HG03159 (cell line): Measurements from ENCODE around the gene PCED1B.

Source experiments
- ATAC-seq: cut with Tn5 transposase; IDR thresholded peaks from one replicate; pipeline ENCODE4 v1.9.1; 2021; ENCODE audit warnings: mild to moderate bottlenecking, moderate library complexity; ENCODE audit not compliant: unreplicated experiment

The PCED1B gene

DNA sequence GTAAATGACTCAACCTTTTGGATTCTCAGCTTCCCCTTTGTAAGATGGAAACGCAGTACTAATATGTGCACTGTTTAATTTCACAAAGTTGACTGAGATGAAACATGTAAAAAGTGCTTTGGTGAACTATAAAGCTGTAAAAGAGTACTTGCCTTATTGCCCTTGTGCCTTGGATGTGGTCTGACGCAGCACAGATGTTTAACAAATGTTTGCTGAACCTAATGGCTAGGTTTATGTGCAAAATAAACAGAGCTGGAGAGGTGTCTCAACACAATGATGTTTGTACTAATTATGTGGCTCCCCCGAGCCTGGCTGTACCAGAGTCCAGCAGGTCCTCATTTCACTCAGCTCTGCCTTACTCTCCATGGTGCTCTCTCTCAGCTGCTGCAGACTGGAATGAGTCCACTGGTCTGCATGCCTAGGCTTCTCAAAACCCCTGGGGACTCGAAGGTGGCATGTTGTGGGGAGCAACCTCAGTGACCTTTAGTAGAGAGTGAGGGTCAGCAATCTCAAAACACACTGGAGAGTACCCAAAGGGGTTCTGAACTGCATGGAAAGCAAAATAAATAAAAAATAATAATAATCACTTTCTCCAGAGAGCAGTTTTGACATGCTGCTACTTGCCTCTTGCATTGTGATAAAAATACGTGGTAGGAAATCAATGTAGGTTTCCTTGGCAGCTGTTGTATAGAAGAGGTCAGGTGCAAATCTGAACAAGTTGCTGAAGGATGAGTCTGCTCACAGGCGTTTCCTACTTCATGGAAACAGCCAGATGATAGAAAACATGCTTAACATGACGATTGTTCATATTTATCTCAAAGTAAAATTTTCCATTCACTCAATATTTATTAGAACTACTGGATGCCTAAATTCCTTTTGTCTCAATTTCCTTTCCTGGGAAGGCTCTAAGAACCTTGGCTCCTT lies 8.9 kb downstream of the PCED1B start:
- no peak for ATAC-seq

DNA sequence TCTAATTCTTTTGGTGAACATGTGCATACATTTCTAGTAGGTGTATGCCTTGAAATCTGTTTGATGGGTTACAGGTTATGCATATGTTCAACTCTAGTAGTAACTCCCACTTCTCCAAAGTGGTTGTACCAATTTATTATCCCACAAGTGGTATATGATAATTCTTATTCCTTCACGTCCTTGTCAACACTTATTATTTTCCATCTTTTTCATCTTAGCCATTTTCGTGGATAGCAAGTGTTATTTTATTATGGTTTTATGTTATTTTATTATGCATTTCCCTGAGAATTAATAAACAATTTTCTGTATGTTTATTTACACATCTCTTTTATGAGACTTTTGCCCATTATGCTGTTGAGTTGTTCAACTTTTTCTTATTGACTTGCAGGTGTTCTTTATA lies 11.6 kb downstream of the PCED1B start:
- no peak for ATAC-seq

DNA sequence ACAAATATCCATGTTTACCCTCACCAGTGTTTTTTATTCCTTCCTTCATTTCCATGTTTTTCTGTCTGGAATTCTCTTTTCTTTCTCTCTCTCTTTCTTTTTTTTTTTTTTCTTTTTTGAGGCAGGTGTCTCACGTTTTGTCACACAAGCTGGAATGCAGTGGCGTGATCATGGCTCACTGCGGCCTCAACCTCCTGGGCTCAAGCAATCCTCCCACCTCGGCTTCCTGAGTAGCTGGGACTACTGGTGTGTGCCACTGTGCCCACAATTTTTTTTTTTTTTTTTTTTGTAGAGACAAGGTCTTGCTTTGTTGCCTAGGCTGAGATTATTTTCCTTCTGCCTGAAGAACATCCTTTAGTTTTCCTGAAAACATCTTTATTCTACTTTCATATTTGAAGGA lies 15.4 kb downstream of the PCED1B start:
- ATAC-seq = no peak

DNA sequence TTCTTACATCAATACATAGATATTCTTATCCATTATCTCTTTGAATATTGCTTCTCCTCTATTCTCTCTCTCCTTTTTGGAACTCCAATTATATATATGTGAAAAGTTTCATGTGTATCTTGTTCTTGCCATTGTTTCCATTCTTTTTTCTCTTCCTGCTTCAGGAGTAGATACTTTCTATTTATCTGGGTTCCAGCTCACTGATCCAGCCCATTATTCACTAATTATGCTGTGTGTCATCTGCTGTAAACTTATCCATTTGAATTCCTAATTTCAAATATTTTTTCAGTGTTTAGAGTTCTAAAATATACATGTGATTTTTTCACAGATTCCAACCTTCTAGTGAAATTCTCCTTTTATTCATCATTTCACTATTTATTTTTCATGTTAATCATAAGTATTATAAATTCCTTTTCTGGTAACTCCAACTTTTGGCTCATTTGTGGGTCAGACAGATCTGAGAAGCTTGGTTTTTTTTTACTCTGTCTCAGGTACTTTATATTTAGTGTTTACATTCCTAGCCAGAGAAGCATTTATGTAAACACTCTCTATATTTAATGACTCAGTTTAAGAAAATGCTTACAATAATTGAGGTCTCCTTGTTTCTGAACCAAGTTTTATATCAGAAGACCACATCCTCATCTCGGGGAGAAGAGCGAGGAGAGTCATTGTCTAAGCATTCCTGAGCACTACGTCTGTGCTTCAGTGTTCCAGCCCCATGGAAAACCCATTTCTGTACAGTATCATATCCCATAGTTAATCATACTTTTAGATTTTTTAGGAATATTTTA lies 16.2 kb downstream of the PCED1B start:
- no peak for ATAC-seq

DNA sequence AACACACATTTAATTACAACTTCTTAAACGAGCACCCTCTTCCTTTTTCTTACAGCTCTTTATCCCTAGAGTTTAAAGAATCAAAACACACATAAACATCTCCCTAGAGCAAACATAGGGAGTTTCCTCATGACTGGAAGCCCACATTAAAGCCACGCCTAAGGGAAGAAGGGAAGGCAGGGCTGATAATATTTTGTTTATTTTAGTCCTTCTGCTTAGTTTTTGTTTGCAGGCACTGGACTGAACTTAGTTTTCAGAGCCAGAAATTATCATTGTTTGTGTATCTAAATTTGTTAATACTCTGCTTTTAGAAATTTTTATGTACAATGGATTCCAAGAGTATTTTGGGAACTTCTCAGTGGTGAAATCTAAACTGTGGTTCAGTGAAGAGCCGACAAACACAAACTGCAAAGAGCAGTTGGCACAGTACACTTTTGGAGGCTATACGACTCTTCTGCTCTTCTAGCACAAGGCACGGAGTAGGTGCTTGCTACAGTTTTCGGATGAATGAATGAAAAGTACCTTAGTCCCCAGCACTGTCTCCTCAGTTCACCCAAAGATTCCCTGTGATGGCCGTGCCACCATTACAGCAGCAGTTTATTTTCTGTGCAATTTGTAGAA lies 18.0 kb downstream of the PCED1B start:
- no peak for ATAC-seq

DNA sequence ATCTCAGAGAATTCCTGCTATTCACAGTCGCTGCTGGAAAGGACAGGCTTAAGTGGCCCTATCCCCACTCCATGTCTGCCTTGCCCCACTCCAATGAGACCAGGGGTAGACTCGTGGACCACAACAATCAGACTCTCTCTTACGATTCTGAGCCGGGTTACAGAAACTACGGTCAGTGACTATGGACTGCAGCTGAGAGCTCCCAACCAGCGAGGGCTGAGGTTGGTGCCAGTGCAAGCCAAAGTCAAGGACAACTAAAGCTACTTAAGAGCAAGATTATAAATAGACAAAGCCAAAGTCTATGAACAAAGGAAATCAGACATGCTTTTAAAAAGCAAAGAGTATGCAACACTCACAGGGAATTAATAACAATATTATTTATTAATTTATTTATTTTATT lies 18.7 kb downstream of the PCED1B start:
- ATAC-seq = no peak

DNA sequence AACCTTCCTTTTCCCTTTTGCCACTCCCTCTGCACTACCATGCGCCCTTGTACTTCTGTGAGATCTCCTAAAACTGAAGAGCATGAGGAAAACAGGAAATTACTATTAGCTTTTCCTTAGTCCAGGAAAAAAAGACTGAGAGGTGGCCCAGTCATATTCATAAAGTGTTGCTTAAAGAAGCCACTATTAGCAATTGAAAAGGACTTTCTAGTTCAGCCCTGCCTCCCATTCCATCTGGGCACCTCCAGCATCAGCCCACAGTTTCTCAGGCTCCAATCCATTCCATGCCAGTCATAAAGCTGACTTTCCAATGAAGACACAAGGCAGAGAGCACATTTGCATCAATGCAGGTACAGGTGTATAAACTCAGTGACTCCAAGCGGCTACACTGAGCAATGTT lies 20.2 kb downstream of the PCED1B start:
- no peak for ATAC-seq

DNA sequence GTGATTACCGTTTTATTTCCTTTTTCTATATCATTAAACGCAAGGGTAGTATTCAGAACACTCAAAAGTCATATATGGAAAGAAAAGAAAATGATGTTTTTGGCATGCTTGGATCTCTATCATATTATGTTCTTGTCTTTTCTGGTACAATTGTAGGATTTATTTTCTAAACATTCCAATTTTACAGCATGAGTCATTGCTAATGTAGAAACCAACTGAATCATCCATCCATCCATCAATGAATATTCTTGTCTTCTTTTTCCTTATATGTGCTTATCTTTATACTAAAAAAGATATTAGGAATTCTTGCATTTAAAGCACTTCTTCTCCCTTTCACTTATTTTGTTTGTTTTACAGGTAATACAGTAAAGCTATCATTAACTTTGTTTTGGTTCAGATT lies 20.7 kb downstream of the PCED1B start:
- ATAC-seq = no peak

DNA sequence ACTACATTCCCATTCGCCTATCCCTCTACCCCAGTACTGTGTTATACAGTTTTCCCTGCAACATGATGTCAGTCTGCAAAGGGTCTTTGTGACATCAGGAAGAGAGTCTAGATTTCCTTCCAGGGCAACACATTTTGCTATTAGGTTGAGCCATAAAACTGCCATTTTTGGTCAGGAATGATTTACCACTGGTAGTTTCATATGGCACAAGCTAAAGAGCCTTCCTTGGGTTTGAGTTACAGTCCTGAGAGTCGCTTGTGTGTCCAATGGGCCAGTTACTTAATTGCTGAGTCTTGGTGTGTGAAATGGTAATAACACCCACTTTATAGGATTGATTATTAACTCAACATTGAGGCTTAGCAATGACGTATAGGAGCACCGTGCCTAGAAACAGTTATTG lies 23.0 kb downstream of the PCED1B start:
- ATAC-seq = no peak

DNA sequence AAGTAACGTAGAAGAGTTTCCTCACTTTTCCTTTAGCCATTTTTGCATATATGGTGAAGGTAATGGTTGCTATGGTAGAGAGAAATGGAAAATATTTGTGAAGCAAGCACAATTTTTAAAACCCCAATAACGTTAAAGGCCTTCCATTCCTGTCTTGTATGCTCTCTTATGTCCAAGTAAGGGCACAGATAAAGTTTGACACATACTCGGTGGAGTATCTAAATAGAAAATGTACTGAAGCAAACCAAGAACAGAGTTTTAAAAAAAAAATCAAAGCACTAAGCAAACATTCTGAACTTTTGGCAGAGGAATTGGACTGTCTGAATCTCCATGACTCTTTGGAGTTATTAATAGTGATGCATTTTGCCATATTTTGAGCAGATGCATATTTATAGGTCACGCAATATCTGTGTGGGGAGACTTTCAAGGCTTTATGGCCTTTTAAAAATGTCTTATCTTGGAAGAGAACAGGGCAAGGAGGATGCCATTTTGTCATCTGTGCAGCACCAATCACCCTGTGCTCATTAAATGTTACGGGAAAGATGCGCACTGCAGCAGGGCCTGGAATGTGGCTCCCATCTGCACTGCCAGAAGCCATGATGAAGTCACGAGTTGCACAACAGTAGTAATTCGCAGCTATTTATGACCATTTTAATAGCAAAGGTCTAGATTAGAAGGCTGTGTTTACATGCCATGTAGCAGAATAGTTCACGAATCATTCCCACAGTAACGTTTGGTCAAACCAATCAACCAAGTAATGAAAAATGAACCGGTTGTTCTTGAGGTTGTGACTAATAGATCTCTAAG lies 23.6 kb downstream of the PCED1B start:
- no peak for ATAC-seq

DNA sequence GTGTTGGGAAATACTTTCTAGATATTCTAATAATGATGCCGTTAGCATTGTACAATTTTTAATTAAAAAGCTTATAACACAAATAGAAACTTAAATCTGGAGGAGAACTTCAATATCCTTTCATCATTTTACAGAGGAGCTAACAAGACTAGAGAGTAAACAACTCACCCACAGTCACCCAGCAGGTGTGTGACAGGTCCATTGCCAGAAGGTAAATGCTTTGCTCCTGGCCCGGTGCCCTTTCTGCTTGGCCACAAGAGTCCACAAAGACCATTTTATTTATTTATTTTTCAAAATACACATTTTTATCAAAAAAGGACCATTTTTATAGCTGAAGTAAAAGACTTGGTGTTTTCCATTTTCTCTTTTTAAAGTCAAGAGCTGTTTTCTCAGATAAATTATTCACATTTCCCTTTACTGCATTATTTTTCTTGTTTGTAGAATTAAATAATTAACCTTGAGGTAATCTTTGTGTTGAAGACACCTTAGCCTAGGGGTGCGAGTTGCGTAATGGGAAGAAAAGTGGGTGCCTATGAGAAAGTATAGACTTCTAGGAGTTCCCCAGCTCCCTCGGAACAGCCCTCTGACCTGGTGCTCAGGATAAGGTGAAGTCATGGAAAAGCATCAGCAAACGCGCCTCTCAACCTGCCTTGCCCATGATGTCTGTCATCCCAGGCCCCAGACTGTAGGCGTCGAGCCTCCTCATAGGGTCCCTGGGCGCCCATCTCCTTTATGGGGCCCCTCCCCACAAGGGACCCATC lies 26.7 kb downstream of the PCED1B start:
- no peak for ATAC-seq

DNA sequence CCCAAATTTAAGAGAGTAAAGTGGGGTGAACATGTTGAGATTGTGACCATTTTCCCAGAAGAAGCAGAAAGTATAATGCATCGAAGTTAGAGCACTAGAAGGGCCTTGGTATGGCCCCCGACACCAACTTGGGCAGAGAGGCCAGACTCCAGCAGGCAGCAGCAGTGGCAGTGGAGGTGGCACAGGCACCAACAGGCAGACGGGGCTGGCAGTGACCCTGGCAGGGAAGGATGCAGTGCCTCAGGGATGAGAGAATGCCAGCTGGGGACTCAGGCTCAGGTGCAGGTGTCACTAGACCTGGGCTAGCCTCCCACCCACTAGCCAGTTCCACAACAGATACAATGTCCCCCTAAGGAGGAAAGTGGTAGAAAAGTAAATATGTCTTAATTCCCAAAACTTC lies 28.0 kb downstream of the PCED1B start:
- no peak for ATAC-seq

DNA sequence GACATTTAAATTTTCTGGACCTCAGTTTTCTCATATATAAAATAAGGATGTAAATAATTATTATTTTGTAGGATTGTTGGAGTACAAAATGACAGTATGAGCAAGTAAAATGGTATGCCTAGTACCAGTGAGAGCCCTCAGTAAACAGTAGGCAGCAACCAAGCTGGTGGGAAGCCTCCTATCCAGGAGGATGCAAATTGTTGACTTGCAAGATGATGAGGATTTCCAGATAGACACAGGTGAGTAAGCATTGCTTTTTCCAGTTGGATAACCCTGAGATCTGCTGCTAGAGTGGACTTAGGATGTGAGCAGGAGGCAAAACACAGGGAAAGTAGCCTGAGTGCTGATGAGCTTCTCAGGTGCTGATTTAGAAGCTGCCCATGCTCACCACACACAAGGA lies 28.5 kb downstream of the PCED1B start:
- no peak for ATAC-seq

DNA sequence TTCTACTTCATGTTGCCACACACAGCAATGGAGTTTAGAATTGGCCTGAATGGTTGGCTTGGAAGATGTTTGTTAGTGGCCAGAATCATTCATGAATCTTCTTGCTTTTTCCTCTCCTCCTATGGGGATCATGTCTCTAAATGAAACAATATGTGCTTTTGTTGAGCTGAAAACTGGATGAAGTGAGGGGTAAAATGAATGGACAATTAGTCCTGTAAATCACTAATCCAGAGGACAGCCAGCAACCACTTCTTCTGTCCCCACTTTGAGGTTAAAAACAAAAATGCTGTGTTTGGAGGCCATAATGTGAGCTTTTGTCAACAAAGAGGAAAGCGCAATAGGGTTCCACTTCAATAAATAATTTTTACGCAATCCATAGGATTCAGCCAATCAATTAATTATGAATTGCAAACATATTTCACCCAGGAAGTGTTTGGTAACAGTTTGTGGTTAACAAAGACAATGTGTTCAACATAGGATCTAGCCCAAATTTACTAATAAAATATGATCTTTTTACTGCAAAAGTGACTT lies 30.7 kb downstream of the PCED1B start:
- no peak for ATAC-seq

DNA sequence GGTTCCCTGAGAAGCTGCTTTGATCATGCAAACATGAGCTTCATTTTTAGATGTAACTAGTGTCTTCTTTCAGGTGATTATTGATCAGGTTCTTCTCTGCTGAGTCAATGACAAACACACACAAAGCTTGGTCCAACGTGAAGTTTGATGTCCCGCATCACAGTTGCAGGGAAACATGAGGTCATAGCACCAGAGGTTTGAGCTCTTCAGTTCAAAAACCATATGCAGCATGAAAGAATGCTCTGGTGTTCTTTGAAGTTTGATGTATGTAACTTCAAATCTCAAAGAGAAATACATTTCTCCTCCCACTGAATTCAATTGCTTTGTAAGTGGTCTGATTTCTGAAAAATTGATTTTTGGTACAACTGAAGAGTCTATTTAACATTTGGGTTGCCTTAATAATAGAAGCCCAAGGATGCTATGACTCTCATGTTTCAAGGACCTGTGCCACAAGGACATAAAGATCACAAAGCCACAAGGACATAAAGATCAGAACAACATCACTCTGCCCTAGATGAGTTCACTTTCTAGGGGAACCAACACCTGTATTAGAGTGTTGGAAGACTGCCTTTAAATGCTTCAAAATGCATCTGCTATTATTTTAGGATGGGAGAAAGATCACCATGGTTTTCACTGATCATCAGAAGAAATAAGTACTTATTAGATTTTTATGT lies 31.4 kb downstream of the PCED1B start:
- ATAC-seq = no peak

DNA sequence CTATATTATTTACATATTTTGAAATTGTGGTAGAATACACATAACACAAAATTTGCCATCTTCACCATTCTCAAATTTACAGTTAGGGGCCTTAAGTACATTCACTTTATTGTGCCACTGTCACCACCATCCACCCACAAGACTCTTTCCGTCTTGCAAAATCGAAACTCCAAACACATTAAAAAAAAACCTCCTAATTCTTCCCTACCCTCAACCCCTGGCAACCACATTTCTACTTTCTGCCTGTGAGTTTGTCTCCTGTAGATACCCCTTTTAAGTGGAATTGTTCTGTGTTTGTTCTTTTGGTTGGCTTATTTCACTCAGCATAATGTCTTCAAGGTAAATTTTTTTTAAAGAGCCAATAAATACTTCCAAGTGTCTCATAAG lies 32.0 kb downstream of the PCED1B start:
- no peak for ATAC-seq

DNA sequence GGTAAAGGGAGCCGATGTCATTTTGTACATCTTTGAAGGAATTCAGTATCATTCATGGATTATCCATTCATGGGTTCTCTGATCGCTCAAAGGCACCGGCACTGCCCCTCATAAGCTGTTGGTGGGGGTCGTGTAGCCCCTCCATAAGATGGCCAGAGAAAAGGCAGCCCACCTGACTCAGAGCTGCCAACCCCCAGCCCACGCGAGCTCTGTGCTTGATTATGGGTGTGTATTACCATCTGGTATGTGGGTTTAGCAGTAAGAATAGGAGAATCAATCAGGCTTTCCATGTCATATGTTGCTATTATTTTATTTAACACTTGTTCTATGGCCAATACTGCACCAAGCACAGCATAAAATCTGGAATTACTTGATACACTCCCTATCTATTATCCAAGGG lies 32.4 kb downstream of the PCED1B start:
- no peak for ATAC-seq

DNA sequence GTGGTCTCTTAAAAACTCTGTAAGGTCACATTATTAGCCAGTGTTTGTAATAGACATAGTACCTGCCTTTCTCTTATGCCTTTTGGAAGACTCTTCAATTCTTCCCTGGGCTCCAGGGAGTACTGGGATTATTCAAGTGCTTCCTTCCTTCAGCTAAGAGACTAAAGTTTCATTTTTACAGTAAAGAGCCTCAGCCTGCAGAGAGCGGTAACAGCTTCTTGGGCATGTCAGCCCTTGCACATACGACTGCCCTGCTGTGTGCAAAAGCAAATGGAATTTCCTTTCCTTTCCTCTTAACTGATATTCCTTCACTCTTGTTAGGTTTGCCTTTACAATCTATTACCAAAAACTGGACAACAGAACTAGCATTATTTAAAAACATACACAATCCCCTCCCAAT lies 33.3 kb downstream of the PCED1B start:
- no peak for ATAC-seq

DNA sequence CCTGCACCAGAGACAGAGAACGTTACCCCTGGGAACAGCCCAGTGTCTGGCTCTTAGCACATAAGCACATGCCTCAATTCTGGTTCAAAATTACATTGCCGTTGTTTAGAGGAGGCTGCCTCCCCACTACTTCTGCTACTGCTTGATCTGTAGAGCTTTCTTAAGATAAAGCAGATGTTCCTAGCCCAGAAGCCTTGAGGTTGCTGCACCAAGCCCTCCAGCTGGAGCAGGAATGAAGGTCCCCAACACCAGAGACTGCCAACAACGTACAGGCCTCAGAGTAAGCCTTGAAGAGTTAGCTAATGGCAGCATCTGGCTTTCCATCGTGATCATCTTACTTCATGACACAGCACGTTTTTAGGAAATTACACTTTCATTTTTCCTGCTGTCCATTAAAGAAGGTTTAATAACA lies 35.1 kb downstream of the PCED1B start:
- no peak for ATAC-seq
